Immature natural killer cell (primary cell): ENCODE data around the gene PLA2G2E. TPM values are rescaled to one million over a fixed set of nuclear protein-coding genes. Genes with fewer than 3 reads are reported as not detected.

Experiments used
- polyA plus RNA-seq, 3 donors: library from polyadenylated mRNA; unstranded; fragments of 300-500 nt; fragmentation: Illumina TruSeq; gene quantifications; one replicate each; pipeline ENCODE4 v1.2.3, GENCODE V29; 2021

The PLA2G2E gene
- polyA plus RNA-seq, 3 donors from 2014 or later, result not detected

Other genes starting within 250 kb of the PLA2G2E start
- gene TMCO4, start 123.7 kb downstream of the PLA2G2E start, polyA plus RNA-seq, result 10 to 100 TPM; 13.1 to 17.0 (median 16.9) TPM
- gene RNF186, start 108.3 kb downstream of the PLA2G2E start, polyA plus RNA-seq, result not detected
- gene OTUD3, start 41.2 kb downstream of the PLA2G2E start, polyA plus RNA-seq, result 1 to 10 TPM in 1 of 3 donors, under 1 TPM in 2; 0.09 to 1.7 (median 0.38) TPM
- not detected for gene PLA2G2A, start 56.0 kb upstream of the PLA2G2E start, polyA plus RNA-seq
- not detected for gene PLA2G5, start 146.6 kb upstream of the PLA2G2E start, polyA plus RNA-seq
- gene PLA2G2D, start 195.9 kb upstream of the PLA2G2E start, polyA plus RNA-seq, result not detected
- not detected for gene PLA2G2F, start 215.7 kb upstream of the PLA2G2E start, polyA plus RNA-seq